D721Med (cell line): ENCODE measurements around the gene FOXI1.

Experiments used
- DNase-seq: peaks from one replicate; pipeline ENCODE4 v3.0.0; 2011; ENCODE audit warnings: low spot score; ENCODE audit not compliant: insufficient read length
- FAIRE-seq: peaks from 2 replicates; lab custom pipeline; 2011; peaks lifted over from hg19 to GRCh38; lab: Jason Lieb, UNC
- TF ChIP-seq, protein P1 (sequence below): IDR thresholded peaks from 2 replicates; pipeline ENCODE4 v1.5.1; 2012; ENCODE audit warnings: mild to moderate bottlenecking, control low read depth; ENCODE audit not compliant: insufficient read depth; ENCODE audit errors: missing control alignments

The FOXI1 gene

DNA sequence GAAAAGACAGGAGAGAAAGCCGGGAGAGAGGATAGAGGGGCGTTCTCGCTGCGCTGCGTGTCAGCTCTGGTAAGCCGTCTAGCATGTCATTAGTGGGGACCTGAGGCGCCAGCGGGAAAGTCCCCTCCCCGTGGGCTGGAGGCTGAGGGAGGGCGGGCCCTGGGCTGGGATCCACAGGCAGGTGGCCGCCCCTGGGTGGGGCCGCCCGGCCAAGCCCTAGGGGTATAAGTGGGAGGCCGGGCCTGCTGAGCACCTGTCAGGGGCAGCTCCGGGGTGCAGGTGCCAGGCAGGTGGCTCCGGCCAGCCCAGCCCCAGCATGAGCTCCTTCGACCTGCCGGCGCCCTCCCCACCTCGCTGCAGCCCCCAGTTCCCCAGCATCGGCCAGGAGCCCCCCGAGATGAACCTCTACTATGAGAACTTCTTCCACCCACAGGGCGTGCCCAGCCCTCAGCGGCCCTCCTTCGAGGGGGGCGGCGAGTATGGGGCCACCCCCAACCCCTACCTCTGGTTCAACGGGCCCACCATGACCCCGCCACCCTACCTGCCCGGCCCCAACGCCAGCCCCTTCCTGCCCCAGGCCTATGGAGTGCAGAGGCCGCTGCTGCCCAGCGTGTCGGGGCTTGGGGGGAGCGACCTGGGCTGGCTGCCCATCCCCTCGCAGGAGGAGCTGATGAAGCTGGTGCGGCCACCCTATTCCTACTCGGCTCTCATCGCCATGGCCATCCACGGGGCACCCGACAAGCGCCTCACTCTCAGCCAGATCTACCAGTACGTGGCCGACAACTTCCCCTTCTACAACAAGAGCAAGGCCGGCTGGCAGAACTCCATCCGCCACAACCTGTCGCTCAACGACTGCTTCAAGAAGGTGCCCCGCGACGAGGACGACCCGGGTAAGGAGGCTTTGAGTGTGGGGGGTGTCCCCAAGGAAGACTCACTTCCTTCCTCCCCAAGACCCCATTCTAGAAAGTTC is at the start of gene FOXI1:
Gene FOXI1, plus strand, starts transcription at position 256 of the 970 bp plus-strand sequence. Its CDS starts 61 bp downstream, at position 317.
- FAIRE-seq (no peak), DNase-seq (no peak)

DNA sequence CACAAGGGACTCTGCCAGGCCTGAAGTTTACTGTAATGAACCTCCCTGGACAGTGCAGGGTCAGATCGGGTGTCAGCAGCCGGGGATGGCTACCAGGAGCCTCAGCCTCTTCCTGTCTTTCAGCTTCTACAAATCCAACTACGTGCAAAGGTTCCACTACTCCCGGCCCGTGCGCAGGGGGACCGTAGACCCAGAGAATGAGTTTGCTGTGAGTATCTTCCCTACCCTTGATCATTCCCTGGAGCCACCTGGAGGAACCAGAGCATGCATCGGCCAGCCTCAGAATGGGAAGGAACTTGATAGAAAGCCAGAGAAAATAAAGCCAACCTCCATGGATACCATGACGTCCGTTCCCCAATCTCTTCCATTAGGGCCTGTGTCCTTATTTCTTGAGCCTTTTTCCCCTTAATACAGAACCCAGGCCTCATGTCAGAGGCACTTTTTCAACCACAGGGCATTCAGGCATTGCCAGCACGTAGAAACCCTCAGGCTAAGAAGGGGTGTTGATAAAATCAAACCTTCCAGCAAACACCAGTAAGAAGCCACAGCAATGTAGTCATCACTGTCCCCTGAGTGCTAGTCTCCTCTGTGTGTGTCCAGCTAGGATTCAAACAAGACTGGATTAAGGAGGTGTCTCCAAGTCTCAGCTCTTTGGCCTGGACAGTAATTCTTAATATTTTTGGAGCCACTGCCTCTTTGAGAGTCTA is 49.0 kb upstream of the FOXI1 start:
- TF ChIP-seq, protein P1, sequence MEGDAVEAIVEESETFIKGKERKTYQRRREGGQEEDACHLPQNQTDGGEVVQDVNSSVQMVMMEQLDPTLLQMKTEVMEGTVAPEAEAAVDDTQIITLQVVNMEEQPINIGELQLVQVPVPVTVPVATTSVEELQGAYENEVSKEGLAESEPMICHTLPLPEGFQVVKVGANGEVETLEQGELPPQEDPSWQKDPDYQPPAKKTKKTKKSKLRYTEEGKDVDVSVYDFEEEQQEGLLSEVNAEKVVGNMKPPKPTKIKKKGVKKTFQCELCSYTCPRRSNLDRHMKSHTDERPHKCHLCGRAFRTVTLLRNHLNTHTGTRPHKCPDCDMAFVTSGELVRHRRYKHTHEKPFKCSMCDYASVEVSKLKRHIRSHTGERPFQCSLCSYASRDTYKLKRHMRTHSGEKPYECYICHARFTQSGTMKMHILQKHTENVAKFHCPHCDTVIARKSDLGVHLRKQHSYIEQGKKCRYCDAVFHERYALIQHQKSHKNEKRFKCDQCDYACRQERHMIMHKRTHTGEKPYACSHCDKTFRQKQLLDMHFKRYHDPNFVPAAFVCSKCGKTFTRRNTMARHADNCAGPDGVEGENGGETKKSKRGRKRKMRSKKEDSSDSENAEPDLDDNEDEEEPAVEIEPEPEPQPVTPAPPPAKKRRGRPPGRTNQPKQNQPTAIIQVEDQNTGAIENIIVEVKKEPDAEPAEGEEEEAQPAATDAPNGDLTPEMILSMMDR = no peak
- FAIRE-seq (no peak), DNase-seq (no peak)

More for the DNA sequence above, at the start of gene FOXI1:
- TF ChIP-seq, protein P1 = no peak

DNA sequence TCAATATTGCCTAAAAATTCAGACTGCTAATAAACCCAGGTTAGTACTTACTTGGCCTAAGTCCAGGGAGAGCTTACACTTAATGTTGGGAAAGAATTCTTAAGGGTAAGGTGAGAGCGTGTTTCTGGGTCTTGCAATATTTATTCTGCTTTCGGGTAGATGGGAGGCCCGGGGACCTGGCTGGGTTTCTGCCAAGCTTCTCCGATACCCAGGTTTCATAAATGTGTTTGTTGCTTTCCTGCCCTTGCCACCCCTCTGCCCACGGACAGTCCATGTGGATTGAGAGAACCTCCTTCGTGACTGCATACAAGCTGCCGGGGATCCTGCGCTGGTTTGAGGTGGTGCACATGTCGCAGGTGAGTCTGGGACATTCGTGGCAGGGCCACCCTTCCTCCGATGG is 48.4 kb upstream of the FOXI1 start:
- DNase-seq (no peak), FAIRE-seq (no peak)
- TF ChIP-seq, protein P1 = no peak

DNA sequence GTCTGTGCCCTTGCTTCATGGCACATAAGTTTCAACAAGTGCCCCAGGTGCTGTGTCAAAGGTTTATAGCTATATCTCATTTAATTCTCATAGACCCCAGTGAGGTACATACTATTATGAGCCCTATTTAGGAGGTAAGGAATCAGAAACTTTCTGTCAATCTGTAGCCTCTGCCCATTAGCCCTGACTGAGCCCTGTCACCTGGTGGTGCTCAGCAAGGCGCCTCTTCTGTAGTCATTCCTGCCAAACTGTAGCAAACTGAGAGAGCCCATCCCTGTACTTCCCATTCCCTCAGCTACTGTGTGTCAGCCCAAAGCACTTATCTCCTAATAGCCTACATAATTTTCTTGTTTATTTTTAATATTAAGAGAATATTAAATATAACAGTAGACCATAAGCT is 46.5 kb upstream of the FOXI1 start:
- TF ChIP-seq, protein P1 = no peak
- FAIRE-seq (no peak), DNase-seq (no peak)

DNA sequence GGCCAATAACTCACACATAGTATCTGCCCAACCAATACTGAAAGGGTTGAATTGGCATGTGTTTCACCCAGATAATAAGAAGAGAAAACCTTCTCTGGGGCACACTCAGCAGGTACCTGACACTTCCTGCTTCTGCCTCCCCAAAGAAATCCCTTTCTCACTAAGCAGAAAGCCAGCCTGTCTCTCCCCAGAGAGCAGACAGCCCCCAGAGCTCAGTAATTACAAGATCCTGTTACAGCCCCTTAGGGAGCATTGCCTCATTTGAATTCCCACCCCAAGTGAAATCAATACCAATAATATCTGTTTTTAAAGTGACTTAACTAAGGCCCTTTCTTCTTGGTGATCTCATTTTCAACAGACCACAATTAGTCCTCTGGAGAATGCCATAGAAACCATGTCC is 38.5 kb upstream of the FOXI1 start:
- FAIRE-seq = no peak
- DNase-seq = no peak
- TF ChIP-seq, protein P1 = no peak

DNA sequence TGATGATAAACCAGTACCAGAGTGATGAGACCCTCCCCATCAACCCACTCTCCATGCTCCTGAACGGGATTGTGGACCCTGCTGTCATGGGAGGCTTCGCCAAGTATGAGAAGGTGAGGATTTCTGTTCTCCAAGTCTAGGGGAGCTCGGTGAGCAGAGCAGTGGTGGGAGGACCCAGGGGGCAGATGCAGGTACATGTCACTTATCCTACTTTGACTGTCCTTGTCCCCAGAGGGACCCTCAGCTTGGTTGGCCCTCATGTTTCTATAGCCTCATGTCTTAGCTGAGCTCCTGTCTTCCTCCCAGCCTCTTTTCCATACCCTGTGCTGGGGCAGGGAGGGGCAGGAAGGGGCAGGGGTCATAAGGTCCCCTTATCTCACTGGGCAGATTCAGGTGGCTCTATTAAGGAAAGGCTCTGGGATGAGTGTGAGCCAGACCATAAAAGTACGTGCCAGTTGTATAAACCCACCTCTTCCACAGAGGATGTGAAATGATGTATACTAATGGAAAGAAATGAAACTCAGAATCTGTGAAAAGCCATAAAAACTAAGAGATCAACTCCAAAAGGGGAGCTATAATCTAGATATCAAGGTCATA is 38.0 kb upstream of the FOXI1 start:
- FAIRE-seq (no peak), DNase-seq (no peak)
- TF ChIP-seq, protein P1 = no peak
